Suprapubic skin (tissue), 3 donors: ENCODE measurements around the gene PLEKHH1.

Experiments used
- CTCF ChIP-seq, 2 donors: fragments of 200-600 bp in 1 of 2; fragments of 450-650 bp in 1 of 2; sonication (generic) in 1 of 2; IDR thresholded peaks; one replicate each; pipeline ENCODE4 v1.5.1; 2016 to 2019; ENCODE audit warnings: antibody characterized with exemption in 2 of 2, mild to moderate bottlenecking in 1 of 2, moderate library complexity in 1 of 2
- POLR2AphosphoS5 ChIP-seq, 3 donors: sonication (generic); formaldehyde crosslinking; IDR thresholded peaks; one replicate each; pipeline ENCODE4 v1.6.1; 2017; ENCODE audit warnings: antibody characterized with exemption in 3 of 3

- no peak for TF ChIP-seq POLR2AphosphoS5 (IDR thresholded peaks at IDR 0.05)
- TF ChIP-seq CTCF (IDR thresholded peaks at IDR 0.05) = no peak
These were observed 39.5 kb downstream of the PLEKHH1 start for GRCh38 chr14:67572608-67573007.
